Calu3 (cell line): Measurements from ENCODE around the gene ATP2C2. TPM values are rescaled to one million over a fixed set of nuclear protein-coding genes. Genes with fewer than 3 reads are reported as not detected.

Experiments used
- BruUV-seq: library from RNA; stranded (reverse); fragments of 400-500 nt; replicated peaks from 2 replicates; lab custom pipeline; 2021; lab: Mats Ljungman, UMichigan
- CTCF ChIA-PET: fragments of 300-600 bp; sonication (Branson Sonifier 250); formaldehyde crosslinking; loops from one replicate; lab custom pipeline; 2022; ENCODE audit warnings: antibody characterized with exemption; lab: Charles Lee
- DNase-seq: peaks from one replicate; pipeline ENCODE4 v3.0.0; 2022
- H3K27ac Mint-ChIP-seq: one replicate; pipeline ENCODE4 v1.8.0; 2022; ENCODE audit warnings: mixed read lengths; ENCODE audit not compliant: unreplicated experiment
- H3K27me3 Mint-ChIP-seq: one replicate; pipeline ENCODE4 v1.8.0; 2022; ENCODE audit warnings: mixed read lengths; ENCODE audit not compliant: unreplicated experiment
- H3K36me3 Mint-ChIP-seq: one replicate; pipeline ENCODE4 v1.8.0; 2022; ENCODE audit warnings: mild to moderate bottlenecking, moderate library complexity, mixed read lengths; ENCODE audit not compliant: insufficient read depth, unreplicated experiment
- H3K4me1 Mint-ChIP-seq: one replicate; pipeline ENCODE4 v1.8.0; 2022; ENCODE audit warnings: mild to moderate bottlenecking, low read depth, mixed read lengths; ENCODE audit not compliant: unreplicated experiment
- H3K4me3 Mint-ChIP-seq: one replicate; pipeline ENCODE4 v1.8.0; 2022; ENCODE audit warnings: mild to moderate bottlenecking, low read depth, moderate library complexity, mixed read lengths; ENCODE audit not compliant: unreplicated experiment
- H3K9me3 Mint-ChIP-seq: one replicate; pipeline ENCODE4 v1.8.0; 2022; ENCODE audit warnings: low read depth, mixed read lengths; ENCODE audit not compliant: unreplicated experiment
- CTCF ChIP-seq: fragments of 200-600 bp; IDR thresholded peaks from one replicate; pipeline ENCODE4 v1.8.0; 2022; ENCODE audit warnings: antibody characterized with exemption; ENCODE audit not compliant: unreplicated experiment
- intact Hi-C: fragments of 100-400 bp; cut with micrococcal nuclease; formaldehyde crosslinking; loops from one replicate; pipeline ENCODE4 v1.10.0; 2022; ENCODE audit not compliant: unreplicated experiment
- total RNA-seq: library from RNA; stranded (reverse); gene quantifications from 2 replicates; pipeline ENCODE4 v1.2.3, GENCODE V29; 2022

Gene ATP2C2
- total RNA-seq, 1 experiment from 2014 or later, result 30.5 TPM

- no peak overlapping the region for H3K27ac Mint-ChIP-seq
- no TSS peak for BruUV-seq
- H3K4me1 Mint-ChIP-seq, result no peaks in the 10 kb centered on the region
- no peaks in the 10 kb centered on the region for H3K27me3 Mint-ChIP-seq
- no peak for DNase-seq
- intact Hi-C loops, result no loop called here
- peaks cover 28% of the 10 kb centered on the region for H3K36me3 Mint-ChIP-seq
- H3K4me3 Mint-ChIP-seq, result no peak overlapping the region
- H3K9me3 Mint-ChIP-seq, result no peaks in the 10 kb centered on the region
- CTCF ChIA-PET, result interaction anchor here (0.6 kb wide), 2 partner anchors 62 to 95 kb away, joined by 5 read pairs; no protein-coding TSS in a partner anchor
- TF ChIP-seq CTCF, result no peak
These were observed 119.0 kb downstream of the ATP2C2 start for GRCh38 chr16:84487358-84487757.

GRCh38 chr16:84489131-84489530 lies 120.8 kb downstream of the ATP2C2 start:
- Mint-ChIP-seq H3K27ac (no peak overlapping the region), H3K4me1 (no peaks in the 10 kb centered on the region), H3K36me3 (peaks cover 32% of the 10 kb centered on the region), H3K27me3 (no peaks in the 10 kb centered on the region), H3K4me3 (no peak overlapping the region), H3K9me3 (no peaks in the 10 kb centered on the region)
- no TSS peak for BruUV-seq
- no peak for TF ChIP-seq CTCF
- intact Hi-C loops, result no loop called here
- DNase-seq, result no peak
- CTCF ChIA-PET, result no interaction called here

GRCh38 chr16:84495506-84495905 lies 127.2 kb downstream of the ATP2C2 start:
- no peak for TF ChIP-seq CTCF
- no peak overlapping the region for H3K4me3 Mint-ChIP-seq
- peaks cover 38% of the 10 kb centered on the region for H3K36me3 Mint-ChIP-seq
- CTCF ChIA-PET, result interaction anchor here (1.4 kb wide), 1 partner anchor 10 kb away, joined by 6 read pairs; no protein-coding TSS in a partner anchor
- BruUV-seq, result no TSS peak
- intact Hi-C loops, result loop anchor here (10.0 kb wide), 1 partner anchor 401 kb away; no protein-coding TSS in a partner anchor
- H3K9me3 Mint-ChIP-seq, result no peaks in the 10 kb centered on the region
- H3K4me1 Mint-ChIP-seq, result peaks cover 6% of the 10 kb centered on the region
- DNase-seq, result no peak
- no peak overlapping the region for H3K27ac Mint-ChIP-seq
- no peaks in the 10 kb centered on the region for H3K27me3 Mint-ChIP-seq

GRCh38 chr16:84496991-84497390 lies 128.7 kb downstream of the ATP2C2 start:
- BruUV-seq, result no TSS peak
- H3K36me3 Mint-ChIP-seq, result peaks cover 37% of the 10 kb centered on the region

More at GRCh38 chr16:84496991-84497390, 128.7 kb downstream of the ATP2C2 start:
- peaks cover 21% of the 10 kb centered on the region for H3K4me1 Mint-ChIP-seq
- CTCF ChIA-PET, result interaction anchor here (0.7 to 1.4 kb wide), 2 partner anchors 9 to 173 kb away, joined by 3 to 6 read pairs; no protein-coding TSS in a partner anchor
- DNase-seq, result no peak
- intact Hi-C loops, result loop anchor here (10.0 kb wide), 1 partner anchor 402 kb away; no protein-coding TSS in a partner anchor
- H3K9me3 Mint-ChIP-seq, result no peaks in the 10 kb centered on the region
- H3K4me3 Mint-ChIP-seq, result no peak overlapping the region
- H3K27ac Mint-ChIP-seq, result no peak overlapping the region
- H3K27me3 Mint-ChIP-seq, result no peaks in the 10 kb centered on the region
- TF ChIP-seq CTCF, result no peak
